GM19240 (cell line): ENCODE data around the gene FLAD1.

Source experiments
- DNase-seq: peaks from one replicate; pipeline ENCODE4 v3.0.0; 2011; ENCODE audit warnings: low spot score; ENCODE audit not compliant: insufficient read length

The FLAD1 gene

DNA sequence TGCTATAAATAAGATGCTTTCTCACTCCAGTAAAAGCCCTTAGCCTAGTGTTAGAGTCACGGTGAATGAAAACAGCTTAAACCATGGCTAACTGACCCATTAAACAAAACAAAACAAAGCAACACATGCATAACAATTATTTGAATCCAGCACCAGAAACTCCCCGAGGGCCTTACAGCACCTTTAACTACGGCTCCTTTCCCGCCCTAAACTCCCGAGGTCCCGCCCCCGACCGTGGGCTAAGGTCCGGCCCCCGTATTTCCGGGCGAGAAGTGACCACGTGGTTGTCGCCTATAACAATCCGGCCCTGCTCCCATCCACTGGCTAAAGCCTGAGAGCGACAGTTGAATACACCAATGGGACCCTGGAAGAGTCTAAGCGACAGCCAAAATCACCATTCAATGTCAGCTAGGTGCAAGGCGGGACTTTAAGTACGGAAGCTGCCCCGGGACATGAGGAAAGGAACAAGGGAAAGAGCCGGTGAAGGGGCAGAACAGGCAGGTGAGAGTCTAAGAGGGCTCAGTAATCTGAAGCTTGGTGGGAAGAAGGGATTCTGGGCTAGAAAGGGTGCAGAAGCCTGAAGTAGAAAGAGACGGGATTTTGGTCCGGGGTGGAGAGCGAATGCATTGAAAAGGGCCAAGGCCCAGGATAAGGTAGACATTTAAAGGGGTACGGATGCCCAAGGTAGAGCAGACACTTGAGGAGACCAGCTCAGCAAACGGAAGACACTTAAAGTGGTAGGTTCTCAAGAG lies at the start of gene FLAD1:
TSS of gene FLAD1 (plus strand) at position 448 of the 752 bp plus-strand sequence. CDS start 351 bp downstream, outside the sequence.
- peak; percentile 96 for DNase-seq

DNA sequence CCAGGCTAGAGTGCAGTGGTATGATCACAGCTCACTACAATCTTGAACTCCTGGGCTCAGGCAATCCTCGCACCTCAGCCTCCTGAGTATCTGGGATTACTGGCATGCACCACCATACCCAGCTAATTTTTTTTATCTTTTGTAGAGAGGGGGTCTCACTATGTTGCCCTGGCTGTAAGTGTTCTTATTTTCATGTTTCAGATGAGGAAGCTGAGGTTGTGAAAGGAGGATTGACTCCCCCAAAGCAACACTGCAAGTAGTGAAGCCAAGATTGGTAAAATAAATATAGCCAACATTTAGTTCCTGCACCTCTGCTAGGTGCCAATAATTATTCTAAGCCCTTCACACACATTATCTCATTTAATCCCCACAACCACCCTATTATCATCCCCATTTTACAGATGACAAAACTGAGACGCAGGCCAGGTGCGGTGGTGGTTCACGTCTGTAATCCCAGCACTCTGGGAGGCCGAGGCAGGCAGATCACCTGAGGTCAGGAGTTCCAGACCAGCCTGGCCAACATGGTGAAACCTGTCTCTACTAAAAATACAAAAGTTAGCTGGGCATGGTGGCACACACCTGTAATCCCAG lies 48.7 kb upstream of the FLAD1 start:
- no peak for DNase-seq

GRCh38 chr1:154935749-154936554 lies 47.2 kb upstream of the FLAD1 start:
- no peak for DNase-seq

GRCh38 chr1:154936555-154937084 lies 46.5 kb upstream of the FLAD1 start, which contains the start of gene PMVK:
PMVK (minus strand) TSS chr1:154936719; CDS start chr1:154936685, 34 bp downstream.
- DNase-seq: peak; percentile 77

DNA sequence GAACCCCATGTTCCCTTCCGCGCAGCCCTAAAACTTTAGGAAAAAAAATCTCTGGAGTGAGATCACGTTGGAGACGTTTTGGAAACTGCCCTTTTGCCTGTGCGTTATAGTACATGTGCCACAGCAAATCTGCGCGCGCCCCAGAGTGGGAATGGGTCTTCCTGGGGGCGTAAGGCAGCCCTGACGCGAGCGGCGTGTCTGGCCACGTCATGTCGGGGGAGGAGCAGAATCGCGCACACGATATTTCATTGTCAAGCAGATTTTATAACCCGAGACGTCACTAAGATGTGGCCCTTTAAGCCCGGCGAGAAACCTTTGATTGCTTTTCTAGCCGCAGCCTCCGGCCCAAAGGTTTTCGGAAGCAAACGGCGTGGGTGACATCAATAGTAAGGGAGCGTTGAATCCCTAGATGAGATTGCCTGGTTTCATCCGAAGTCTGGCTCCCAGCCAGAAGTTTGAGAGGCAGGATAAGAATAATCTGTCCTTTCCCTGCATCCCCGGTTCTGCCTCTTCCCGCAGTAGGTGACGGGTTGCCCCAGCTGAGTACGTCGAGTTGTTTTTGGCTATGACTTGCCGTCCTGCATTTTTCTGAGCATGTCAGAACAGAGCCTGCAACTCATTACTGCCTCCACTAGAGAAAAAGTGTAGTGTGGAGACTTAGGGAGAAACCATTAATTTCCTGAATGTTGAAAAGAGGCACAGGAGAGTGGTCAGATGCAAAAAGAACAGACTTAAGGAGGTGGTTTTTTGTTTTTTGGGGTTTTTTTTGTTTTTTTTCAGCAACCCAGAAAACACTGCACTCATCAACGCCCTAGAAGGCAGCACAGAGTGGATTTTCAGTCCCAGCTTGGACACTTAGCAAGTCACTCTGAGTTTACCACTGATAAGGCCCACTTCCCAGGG lies 45.8 kb upstream of the FLAD1 start:
- peak; percentile 61 for DNase-seq

GRCh38 chr1:154937988-154938386 lies 45.2 kb upstream of the FLAD1 start:
- DNase-seq: no peak

DNA sequence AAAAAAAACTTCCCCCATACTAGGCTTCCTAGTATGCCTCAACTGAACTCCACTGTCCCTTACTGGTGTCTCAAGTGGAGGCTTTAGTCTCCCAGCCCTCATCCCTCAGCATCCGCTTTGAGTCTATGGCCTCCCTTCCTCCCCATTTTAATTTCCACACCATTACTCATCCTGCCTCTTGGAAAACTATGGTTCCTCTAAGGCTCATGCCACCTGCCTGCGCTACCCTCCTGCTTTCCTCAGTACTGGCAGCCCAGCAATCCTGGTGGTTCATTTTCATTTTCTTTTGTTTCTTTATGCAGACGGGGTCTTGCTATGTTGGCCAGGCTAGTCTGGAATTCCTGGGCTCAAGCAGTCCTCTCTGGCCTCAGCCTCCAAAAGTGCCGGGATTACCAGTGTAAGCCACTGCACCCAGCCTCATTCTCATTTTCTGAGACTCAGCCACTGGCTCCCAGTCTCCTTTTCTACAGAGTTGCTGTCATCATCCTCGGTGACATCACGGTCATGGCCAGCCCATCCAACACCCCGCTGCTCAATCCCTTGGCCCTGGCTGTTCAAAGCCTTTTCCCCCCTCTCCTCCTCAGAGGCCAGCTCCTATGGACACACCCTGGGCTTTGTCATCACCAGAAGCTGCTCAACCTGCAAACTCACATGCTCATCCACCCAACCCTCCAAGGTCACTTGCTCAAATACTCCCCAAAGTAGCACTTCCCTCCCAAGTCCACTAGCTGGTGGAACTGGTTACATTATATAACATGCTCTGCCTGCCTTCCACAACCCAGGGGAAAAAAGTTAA lies 44.3 kb upstream of the FLAD1 start:
- DNase-seq: no peak

- DNase-seq: no peak
Measured at GRCh38 chr1:154940213-154940560, 43.0 kb upstream of the FLAD1 start.

DNA sequence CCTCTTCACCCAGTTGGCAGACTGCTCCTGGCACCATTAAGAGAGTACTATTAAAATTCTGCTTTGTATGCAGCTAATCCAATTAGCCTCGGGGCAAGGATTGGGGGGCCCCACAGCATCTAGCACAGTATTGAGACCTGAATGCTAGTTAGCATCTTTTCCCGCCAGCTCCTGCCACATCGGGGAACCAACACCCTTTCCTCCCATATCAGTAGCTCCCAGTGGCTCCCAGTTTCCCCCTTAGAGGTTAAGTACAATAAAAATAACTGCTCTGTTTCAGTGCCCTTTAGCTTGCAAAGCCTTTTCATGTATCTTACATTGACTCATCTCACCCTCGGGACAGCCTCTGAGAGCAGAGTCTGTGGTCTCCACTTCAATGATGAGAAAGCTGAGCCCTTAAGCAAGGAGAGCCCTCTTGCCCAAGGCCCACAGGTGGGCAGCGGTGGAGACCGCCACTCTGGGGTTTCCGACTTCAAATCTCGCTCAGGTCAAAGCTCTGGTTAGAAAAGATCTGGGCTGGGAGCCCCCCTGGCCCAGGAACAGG lies 42.4 kb upstream of the FLAD1 start:
- DNase-seq: no peak

GRCh38 chr1:154941333-154942013 lies 41.7 kb upstream of the FLAD1 start:
- DNase-seq: no peak

- DNase-seq: peak; percentile 53
Measured at GRCh38 chr1:154943649-154944400, 39.3 kb upstream of the FLAD1 start.

- no peak for DNase-seq
Measured at GRCh38 chr1:154944401-154945159, 38.6 kb upstream of the FLAD1 start.

GRCh38 chr1:154945160-154945961 lies 37.8 kb upstream of the FLAD1 start:
- no peak for DNase-seq

GRCh38 chr1:154945962-154946850 lies 36.9 kb upstream of the FLAD1 start:
- DNase-seq: no peak

DNA sequence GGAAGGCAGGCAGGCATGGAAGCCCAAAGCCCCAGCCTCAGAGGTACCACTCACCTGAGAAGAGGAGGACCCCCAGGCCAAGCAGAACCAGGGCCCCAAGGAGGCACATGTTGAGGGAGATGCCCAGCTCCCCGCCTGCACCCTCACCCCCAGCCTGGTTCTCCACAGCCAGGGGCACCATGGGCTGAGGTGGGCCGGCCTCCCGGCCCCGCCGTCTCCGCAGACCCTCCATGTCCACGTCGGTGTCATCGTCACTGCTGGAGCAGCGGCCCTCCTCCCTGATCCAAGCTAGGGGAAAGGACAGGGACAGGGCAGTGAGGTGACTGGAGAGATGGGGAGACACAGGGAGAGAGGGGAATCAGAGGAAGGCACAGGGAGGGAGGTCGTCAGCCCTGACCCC lies 35.1 kb upstream of the FLAD1 start:
- DNase-seq: no peak
